Kidney (tissue), 14 donors: Measurements from ENCODE around the gene RPL7L1. TPM values are rescaled to one million over a fixed set of nuclear protein-coding genes. Genes with fewer than 3 reads are reported as not detected.

Experiments used
- DNase-seq, 5 donors: peaks; one replicate each; pipeline ENCODE4 v3.0.0-alpha.2; 2013 to 2020
- FAIRE-seq: peaks from 2 replicates; lab custom pipeline; 2012; peaks lifted over from hg19 to GRCh38; lab: Jason Lieb, UNC
- H3K27ac ChIP-seq, 2 donors: one replicate each; pipeline ENCODE4 v1.7.0; 2013; ENCODE audit warnings: low read depth in 2 of 2, low read length in 2 of 2, inconsistent platforms in 1 of 2
- H3K27me3 ChIP-seq: one replicate; pipeline ENCODE4 v1.7.1; 2013; ENCODE audit warnings: low read length, inconsistent platforms; ENCODE audit not compliant: control insufficient read depth, insufficient read depth
- H3K36me3 ChIP-seq, 3 donors: one replicate each; pipeline versions ENCODE4 v1.7.0 to v1.7.1; 2013; ENCODE audit warnings: low read length in 3 of 3, control low read depth in 1 of 3, inconsistent platforms in 1 of 3; ENCODE audit not compliant: insufficient read depth in 3 of 3, control insufficient read depth in 2 of 3
- H3K4me1 ChIP-seq, 3 donors: one replicate each; pipeline versions ENCODE4 v1.7.0 to v1.7.1; 2013; ENCODE audit warnings: low read length in 3 of 3, inconsistent platforms in 1 of 3, low read depth in 1 of 3; ENCODE audit not compliant: control insufficient read depth in 2 of 3, insufficient read depth in 2 of 3
- H3K4me3 ChIP-seq, 3 donors: one replicate each; pipeline versions ENCODE4 v1.7.0 to v1.8.1; 2013; ENCODE audit warnings: low read length in 3 of 3, control low read depth in 1 of 3, inconsistent platforms in 1 of 3
- H3K9ac ChIP-seq, 3 donors: one replicate each; pipeline versions ENCODE4 v1.7.0 to v1.7.1; 2013; ENCODE audit warnings: low read length in 3 of 3, control low read depth in 1 of 3, inconsistent platforms in 1 of 3
- H3K9me3 ChIP-seq, 3 donors: one replicate each; pipeline versions ENCODE4 v1.7.0 to v1.7.1; 2013; ENCODE audit warnings: low read length in 3 of 3, control low read depth in 1 of 3, inconsistent platforms in 1 of 3; ENCODE audit not compliant: control insufficient read depth in 2 of 3, insufficient read depth in 1 of 3
- CTCF ChIP-seq: IDR thresholded peaks from 3 replicates; pipeline ENCODE4 v1.5.1; 2012; ENCODE audit warnings: mild to moderate bottlenecking, moderate library complexity, borderline replicate concordance; ENCODE audit not compliant: insufficient read depth; ENCODE audit errors: extremely low read depth
- intact Hi-C: fragments of 100-400 bp; cut with DNase I; formaldehyde crosslinking; loops from one replicate; pipeline ENCODE4 v1.11.1; 2022
- polyA plus RNA-seq: library from polyadenylated mRNA; stranded (reverse); fragments of 350-450 nt; fragmentation: Illumina TruSeq; extraction: RNeasy Lipid Tissue Mini Kit (QIAGEN cat#74804); gene quantifications from one replicate; pipeline ENCODE4 v1.2.3, GENCODE V29; 2014; ENCODE audit warnings: low read depth, low replicate concordance; ENCODE audit not compliant: insufficient read depth
- total RNA-seq: library from RNA; stranded (reverse); fragmentation: NEBNext Ultra II Directional; extraction: Animal tissue kit (Norgen Biotek cat#: 25700); gene quantifications from one replicate; pipeline ENCODE4 v1.2.1, GENCODE V29; 2021
- donor health status: control.
- donor health status: control.
- donor health status: control.
- donor health status: control.
- donor health status: control.
- donor health status: DM: yes; HTN: yes; CAD: no.
- donor health status: Normal renal cell carcinoma (clear cell type).

Gene RPL7L1
- total and polyA plus RNA-seq, 2 donors from 2014 or later, result 47.0 to 80.7 TPM

GRCh38 chr6:42841844-42842584 lies 37.4 kb upstream of the RPL7L1 start:
- no peak for FAIRE-seq

GRCh38 chr6:42845327-42845694 lies 34.1 kb upstream of the RPL7L1 start:
- FAIRE-seq, result no peak
- no peaks in the 10 kb centered on the region for H3K4me1 ChIP-seq
- TF ChIP-seq CTCF, result no peak
- no peaks in the 10 kb centered on the region for H3K9me3 ChIP-seq
- no peak overlapping the region for H3K9ac ChIP-seq
- H3K36me3 ChIP-seq, result peaks cover 0 to 4% (median 2%) of the 10 kb centered on the region in 3 donors
- H3K27ac ChIP-seq, result no peak overlapping the region
- no peak overlapping the region for H3K4me3 ChIP-seq
- no peak for DNase-seq
- no peaks in the 10 kb centered on the region for H3K27me3 ChIP-seq
- intact Hi-C loops, result no loop called here

More at GRCh38 chr6:42841844-42842584, 37.4 kb upstream of the RPL7L1 start:
- no peaks in the 10 kb centered on the region for H3K9me3 ChIP-seq
- no peaks in the 10 kb centered on the region for H3K4me1 ChIP-seq
- intact Hi-C loops, result no loop called here
- no peak for TF ChIP-seq CTCF
- H3K9ac ChIP-seq, result no peak overlapping the region
- H3K27me3 ChIP-seq, result no peaks in the 10 kb centered on the region
- peaks cover 0 to 4% (median 2%) of the 10 kb centered on the region in 3 donors for H3K36me3 ChIP-seq
- DNase-seq, result no peak
- no peak overlapping the region for H3K4me3 ChIP-seq
- H3K27ac ChIP-seq, result no peak overlapping the region

GRCh38 chr6:42846505-42846904 lies 32.9 kb upstream of the RPL7L1 start:
- Histone ChIP-seq H3K9me3 (no peaks in the 10 kb centered on the region), H3K4me3 (no peak overlapping the region), H3K9ac (no peak overlapping the region), H3K4me1 (no peaks in the 10 kb centered on the region), H3K27me3 (no peaks in the 10 kb centered on the region), H3K36me3 (peaks cover 0 to 4% (median 2%) of the 10 kb centered on the region in 3 donors), H3K27ac (no peak overlapping the region)
- DNase-seq, result no peak
- intact Hi-C loops, result no loop called here
- no peak for TF ChIP-seq CTCF
- FAIRE-seq, result no peak
